ENCODE data around the gene YBX2. TPM values are rescaled to one million over a fixed set of nuclear protein-coding genes. Genes with fewer than 3 reads are reported as not detected.

The YBX2 gene
- total RNA-seq, 2 donors from 2014 or later = not detected

DNA sequence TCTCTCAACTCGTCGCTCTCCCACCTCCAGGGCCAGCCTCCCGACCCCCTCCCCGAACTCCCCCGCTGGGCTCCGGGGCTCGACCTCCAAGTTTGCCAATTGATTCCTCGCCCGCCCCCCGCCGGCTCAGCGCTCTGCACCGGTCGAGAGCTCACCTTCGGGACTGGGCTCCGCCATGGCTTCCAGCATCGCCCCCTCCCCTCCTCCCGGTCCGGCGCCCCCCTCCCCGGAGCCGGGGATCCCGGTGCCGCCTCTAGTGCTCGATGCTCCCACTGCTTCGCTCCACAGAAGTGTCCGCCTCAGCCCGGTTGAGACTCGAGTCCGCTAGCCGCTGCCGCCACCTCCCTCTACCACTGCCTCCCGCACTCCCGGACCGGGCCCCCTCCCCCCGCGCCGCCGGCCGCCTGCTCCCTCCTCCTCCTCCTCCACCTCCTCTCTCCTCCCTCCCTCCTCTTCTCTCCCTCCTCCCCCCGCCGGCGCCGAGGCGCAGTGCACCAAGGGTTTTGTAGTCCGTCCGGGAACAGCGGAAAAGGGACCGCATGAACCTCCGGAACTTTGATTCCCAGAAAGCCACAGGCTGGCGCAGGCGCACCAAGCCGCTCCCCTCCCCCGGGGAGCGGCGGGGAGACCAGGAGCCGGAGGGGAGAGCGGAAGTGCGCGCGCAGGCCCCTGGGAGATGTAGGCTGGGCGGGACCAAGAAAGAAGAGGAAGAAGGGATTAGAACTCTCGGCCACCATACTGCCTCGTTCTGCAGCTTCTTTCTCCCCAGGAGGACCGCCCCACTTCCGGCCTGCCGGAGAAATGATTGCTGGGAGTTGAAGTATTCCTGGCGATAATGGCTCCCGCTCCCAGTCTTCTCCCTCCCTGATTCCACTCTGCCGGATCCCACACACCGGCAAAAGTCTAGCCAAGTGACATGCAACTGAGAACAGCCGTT lies 55.1 kb downstream of the YBX2 start, which contains the start of gene PHF23:
PHF23 (minus strand) TSS at position 367 of the 937 bp plus-strand sequence; CDS start at position 189, 178 bp downstream.
- Mint-ChIP-seq H3K4me1 (peaks cover 54% of the 10 kb centered on the region), H3K27ac (peak within 1 kb of the TSS; percentile 100), H3K36me3 (ENCODE audit: low read depth) (peaks cover 7% of the 10 kb centered on the region), H3K27me3 (no peaks in the 10 kb centered on the region), H3K4me3 (peak within 1 kb of the TSS; percentile 99)
- DNase-seq = peak; percentile 92 to 96 (median 95)
- peak; percentile 74 for ATAC-seq
- no peaks in the 10 kb centered on the region for H3K9me3 ChIP-seq (ENCODE audit: control insufficient read depth, low read length, poor library complexity, severe bottlenecking)

DNA sequence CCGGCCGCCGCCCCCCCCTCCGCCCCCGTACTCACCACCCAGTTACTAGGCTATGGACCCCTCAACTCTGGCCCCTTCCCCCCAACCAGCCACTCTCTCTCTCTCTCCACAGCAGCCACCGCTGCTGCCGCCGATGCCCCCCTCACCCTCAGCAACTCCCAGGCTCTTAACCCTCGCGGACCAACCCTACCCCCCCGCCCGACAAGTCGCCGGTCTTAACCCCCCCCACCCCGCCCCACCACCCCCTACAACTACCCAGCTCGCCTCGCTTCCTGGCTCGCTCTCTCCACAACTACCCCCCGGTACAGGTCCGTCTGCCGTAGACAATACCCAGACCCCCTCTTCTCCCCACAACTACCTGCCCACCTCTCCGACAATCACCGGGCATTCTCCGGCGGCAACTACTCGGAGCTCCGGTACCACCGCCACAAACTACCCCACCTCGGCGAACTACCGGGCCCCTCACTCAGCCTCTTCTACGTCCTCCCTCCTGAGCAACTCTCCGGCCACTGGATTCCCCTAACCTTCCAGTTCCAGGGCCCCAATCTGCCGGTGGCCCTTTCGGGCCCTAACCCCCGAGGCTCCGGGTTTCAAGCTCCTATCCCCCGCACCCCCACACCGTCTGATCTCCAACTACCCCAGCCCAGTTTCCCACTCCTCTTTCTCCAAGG lies 55.9 kb downstream of the YBX2 start:
- H3K27ac Mint-ChIP-seq = peak overlapping the region; percentile 100
- H3K4me3 Mint-ChIP-seq = peak overlapping the region; percentile 99
- DNase-seq (peak in 1 of 3 donors; percentile 24), ATAC-seq (no peak)
- peaks cover 7% of the 10 kb centered on the region for H3K36me3 Mint-ChIP-seq (ENCODE audit: low read depth)
- H3K4me1 Mint-ChIP-seq = peaks cover 58% of the 10 kb centered on the region
- H3K27me3 Mint-ChIP-seq = no peaks in the 10 kb centered on the region
- H3K9me3 ChIP-seq (ENCODE audit: control insufficient read depth, low read length, poor library complexity, severe bottlenecking) = no peaks in the 10 kb centered on the region

Other genes starting within 250 kb of the YBX2 start
- 1 to 10 TPM in 1 of 2 donors, under 1 TPM in 1; 0.40 to 7.1 TPM for gene CLEC10A, start 214.4 kb downstream of the YBX2 start, total RNA-seq
- under 1 TPM; 0.67 to 0.78 TPM for gene ASGR2, start 179.8 kb downstream of the YBX2 start, total RNA-seq
- under 1 TPM; 0.42 to 0.92 TPM for gene ASGR1, start 115.3 kb downstream of the YBX2 start, total RNA-seq
- 10 to 100 TPM in 1 of 2 donors, 1 to 10 TPM in 1; 9.8 to 16.1 TPM for gene DLG4, start 74.8 kb downstream of the YBX2 start, total RNA-seq
- gene ACADVL, start 74.7 kb downstream of the YBX2 start, total RNA-seq = 100 to 1,000 TPM; 268 to 279 TPM
- 10 to 100 TPM; 37.0 to 46.9 TPM for gene DVL2, start 60.1 kb downstream of the YBX2 start, total RNA-seq
- 10 to 100 TPM; 19.2 to 23.2 TPM for gene PHF23, start 55.2 kb downstream of the YBX2 start, total RNA-seq
- 100 to 1,000 TPM; 212 to 247 TPM for gene GABARAP, start 52.2 kb downstream of the YBX2 start, total RNA-seq
- 100 to 1,000 TPM; 112 to 115 TPM for gene CTDNEP1, start 42.9 kb downstream of the YBX2 start, total RNA-seq
- gene ELP5, start 42.4 kb downstream of the YBX2 start, total RNA-seq = 10 to 100 TPM; 43.0 to 51.0 TPM
- 1 to 10 TPM in 1 of 2 donors, under 1 TPM in 1; 0.78 to 1.2 TPM for gene CLDN7, start 32.2 kb downstream of the YBX2 start, total RNA-seq
- gene SLC2A4, start 12.9 kb downstream of the YBX2 start, total RNA-seq = not detected
- gene EIF5A, start 13.0 kb upstream of the YBX2 start, total RNA-seq = 100 to 1,000 TPM; 496 to 601 TPM
- 100 to 1,000 TPM in 1 of 2 donors, 10 to 100 TPM in 1; 96.5 to 104 TPM for gene GPS2, start 20.7 kb upstream of the YBX2 start, total RNA-seq
- gene NEURL4, start 34.7 kb upstream of the YBX2 start, total RNA-seq = 10 to 100 TPM; 29.9 to 43.8 TPM
- gene ACAP1, start 41.9 kb upstream of the YBX2 start, total RNA-seq = 100 to 1,000 TPM; 641 to 702 TPM
- gene KCTD11, start 57.5 kb upstream of the YBX2 start, total RNA-seq = 1 to 10 TPM; 1.6 to 2.7 TPM
- not detected for gene TMEM95, start 60.5 kb upstream of the YBX2 start, total RNA-seq
- gene TNK1, start 86.5 kb upstream of the YBX2 start, total RNA-seq = 1 to 10 TPM; 4.8 to 5.9 TPM
- 100 to 1,000 TPM; 120 to 126 TPM for gene PLSCR3, start 99.9 kb upstream of the YBX2 start, total RNA-seq
- 10 to 100 TPM; 27.3 to 31.7 TPM for gene TMEM256, start 109.5 kb upstream of the YBX2 start, total RNA-seq
- 1 to 10 TPM; 5.1 to 6.5 TPM for gene NLGN2, start 113.2 kb upstream of the YBX2 start, total RNA-seq
- gene SPEM1, start 125.7 kb upstream of the YBX2 start, total RNA-seq = not detected
- gene SPEM2, start 131.0 kb upstream of the YBX2 start, total RNA-seq = not detected
- gene SPEM3, start 134.2 kb upstream of the YBX2 start, total RNA-seq = not detected
- gene TMEM102, start 140.8 kb upstream of the YBX2 start, total RNA-seq = 10 to 100 TPM; 12.6 to 13.2 TPM
- gene FGF11, start 144.9 kb upstream of the YBX2 start, total RNA-seq = 1 to 10 TPM; 2.0 to 2.6 TPM
- gene CHRNB1, start 150.4 kb upstream of the YBX2 start, total RNA-seq = 1 to 10 TPM; 7.0 to 7.2 TPM
- 10 to 100 TPM; 44.9 to 49.5 TPM for gene ZBTB4, start 185.0 kb upstream of the YBX2 start, total RNA-seq
- not detected for gene SLC35G6, start 186.8 kb upstream of the YBX2 start, total RNA-seq
- 100 to 1,000 TPM; 553 to 572 TPM for gene POLR2A, start 189.7 kb upstream of the YBX2 start, total RNA-seq